Stimulated activated CD4-positive, alpha-beta T cell treated with anti-CD3 and anti-CD28 coated beads, Interleukin-15, amount 100 ng/mL, for 1 hour (primary cell): ENCODE measurements around the gene CEP350.
"Not testable (repeated sequence)": the region's sequence is repeated elsewhere in the genome, so short reads cannot be mapped to it uniquely, and the experiment has no call there.

ENCODE experiments used
- DNase-seq, 2 donors: peaks; one replicate each; pipeline ENCODE4 v3.0.0-alpha.2; 2020; ENCODE audit warnings: low read depth in 1 of 2, low spot score in 1 of 2

Gene CEP350

DNA sequence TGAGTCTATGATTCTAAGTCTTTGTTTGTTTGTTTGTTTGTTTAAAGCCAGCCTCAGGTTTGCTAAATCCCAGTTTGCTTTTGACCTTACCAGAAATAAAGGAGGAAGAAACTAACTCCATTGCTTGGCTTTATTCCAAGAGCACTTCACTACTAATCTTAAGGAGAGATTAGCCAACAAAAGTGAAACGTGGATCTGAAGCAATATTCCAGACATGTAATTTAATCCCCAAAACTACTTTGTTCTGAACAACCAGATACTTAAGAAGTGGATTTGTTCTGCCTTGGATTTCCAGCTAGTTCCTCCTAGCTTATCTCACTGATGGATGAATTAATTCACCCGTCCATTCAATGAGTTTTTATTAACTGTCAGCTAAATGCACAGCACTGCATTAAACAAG is 15.9 kb upstream of the CEP350 start:
- DNase-seq, result no peak

DNA sequence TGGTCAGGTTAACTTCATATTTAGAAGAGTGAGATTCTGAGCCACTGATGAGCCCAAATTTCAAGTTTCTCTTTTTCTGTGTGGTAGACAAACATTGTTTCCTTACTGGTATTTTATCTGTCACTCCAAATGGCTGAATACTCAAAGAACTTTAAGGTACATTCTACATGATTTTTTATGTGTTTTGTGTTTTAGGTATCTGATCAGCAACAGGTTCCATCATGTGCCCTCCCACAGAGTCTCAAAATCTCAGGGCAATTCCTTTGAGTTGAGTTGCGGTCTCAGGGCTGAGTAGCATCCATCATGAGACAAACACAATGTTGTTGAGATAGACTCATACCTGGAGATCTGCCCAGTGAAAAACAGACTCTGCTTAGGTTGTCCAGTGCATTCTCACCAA is 14.7 kb upstream of the CEP350 start:
- DNase-seq, result no peak

DNA sequence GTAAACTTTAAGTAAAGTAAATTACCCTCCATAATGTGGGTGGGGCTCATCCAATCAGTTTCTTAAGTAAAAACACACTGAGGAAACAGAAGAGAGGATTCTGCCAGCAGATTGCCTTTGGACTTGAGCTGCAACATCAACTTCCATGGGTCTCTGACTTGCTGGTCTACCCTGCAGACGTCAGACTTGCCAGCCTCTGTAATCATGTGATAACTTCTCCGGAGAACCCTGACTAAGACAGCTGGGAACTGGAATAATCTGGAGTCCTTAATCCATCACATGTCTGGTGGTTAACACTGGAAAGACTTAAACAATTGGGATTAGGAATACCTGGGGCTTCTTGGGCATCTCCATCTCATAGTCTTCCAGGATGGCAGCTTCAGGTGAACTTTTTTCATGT is 13.2 kb upstream of the CEP350 start:
- no peak for DNase-seq

DNA sequence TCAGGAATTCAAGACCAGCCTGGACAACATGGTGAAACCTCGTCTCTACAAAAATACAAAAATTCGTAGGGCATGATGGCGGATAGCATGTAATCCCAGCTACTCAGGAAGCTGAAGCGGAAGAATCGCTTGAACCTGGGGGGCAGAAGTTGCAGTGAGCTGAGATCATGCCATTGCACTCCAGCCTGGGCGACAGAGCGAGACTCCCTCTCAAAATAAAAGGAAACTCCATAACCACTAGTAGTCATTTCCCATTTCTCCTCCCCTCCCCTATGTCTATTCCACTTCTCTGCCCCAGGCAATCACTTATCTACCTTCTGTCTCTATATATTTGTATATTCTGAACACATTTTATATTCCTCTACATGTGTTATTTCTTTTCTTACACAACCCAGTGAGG is 4.0 kb upstream of the CEP350 start:
- no peak for DNase-seq

DNA sequence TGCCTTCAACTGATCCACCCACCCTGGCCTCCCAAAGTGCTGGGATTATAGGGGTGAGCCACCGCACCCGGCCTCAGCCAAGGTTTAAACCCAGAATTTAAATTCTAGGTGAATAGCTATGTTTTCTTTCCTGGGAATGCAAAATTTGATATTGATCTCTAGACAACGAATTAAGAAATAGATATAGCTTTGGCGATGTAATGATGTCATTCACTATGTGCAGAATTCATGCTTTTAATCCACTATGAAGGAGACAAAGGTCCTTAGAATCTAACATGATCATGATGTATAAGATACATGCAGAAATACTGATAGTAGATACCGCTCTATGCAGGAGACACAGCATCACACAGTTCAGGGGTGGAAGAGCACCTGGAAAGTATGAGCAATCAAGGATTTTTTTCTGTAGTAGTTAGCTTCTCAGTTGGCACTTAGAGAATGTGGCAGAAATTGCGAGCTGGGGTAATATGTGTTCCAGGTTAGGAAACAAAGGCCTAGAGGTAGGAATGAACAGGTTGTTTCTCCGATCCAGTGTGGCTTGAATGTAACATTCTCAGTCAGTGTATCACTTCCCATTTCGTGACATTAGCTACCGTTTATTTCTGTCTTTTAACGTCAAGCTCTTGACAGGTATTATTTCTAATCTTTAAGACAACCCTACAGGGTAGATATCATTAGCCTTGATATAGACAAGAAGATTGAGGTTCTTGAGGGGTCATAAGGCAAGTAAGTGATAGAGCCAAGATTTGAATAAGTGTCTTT is 3.0 kb upstream of the CEP350 start:
- DNase-seq, result no peak

DNA sequence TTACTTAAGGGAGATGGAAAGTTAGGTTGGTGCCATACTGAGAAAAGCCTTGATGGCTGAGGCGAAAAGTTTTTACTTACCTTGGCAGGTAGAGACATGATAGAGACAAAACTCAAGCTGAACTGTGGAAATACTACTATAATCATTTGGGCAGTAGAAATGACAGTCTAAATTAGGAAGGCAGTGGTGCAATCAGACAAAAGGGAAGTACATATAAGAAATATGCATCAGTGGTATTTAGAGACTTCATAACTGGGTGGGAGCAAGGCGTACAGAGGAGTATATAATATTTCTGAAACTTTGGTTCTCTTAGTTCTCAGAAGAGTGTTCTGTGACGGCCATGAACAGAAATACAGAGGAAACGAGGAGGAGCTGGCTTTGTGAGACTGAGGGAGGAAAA is 2.4 kb upstream of the CEP350 start:
- no peak for DNase-seq

DNA sequence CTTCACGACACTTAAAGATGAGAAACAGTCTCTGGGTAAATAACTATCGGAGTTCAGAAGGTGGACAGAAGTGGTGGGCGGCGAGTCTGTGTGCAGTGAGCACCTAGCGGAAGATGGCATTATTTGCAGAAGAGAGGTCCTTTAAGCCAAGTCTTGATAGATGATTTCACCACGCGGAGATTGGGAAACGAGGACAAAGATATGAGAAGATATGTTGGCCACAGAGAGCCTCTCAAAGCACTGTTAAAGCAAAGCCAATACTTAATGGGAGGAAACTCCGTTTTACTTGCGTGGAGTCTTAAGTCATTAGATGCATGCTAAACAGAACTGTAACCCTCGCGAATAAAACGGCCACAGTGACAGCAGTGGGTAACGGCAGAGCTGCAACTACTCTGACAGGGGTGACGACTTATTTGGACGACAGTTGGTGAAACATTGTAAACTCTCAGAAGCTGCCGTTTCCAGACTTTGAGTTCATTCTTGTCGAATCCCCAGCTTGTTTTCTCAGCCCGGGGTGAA is 577 bp upstream of the CEP350 start:
- DNase-seq, result no peak

DNA sequence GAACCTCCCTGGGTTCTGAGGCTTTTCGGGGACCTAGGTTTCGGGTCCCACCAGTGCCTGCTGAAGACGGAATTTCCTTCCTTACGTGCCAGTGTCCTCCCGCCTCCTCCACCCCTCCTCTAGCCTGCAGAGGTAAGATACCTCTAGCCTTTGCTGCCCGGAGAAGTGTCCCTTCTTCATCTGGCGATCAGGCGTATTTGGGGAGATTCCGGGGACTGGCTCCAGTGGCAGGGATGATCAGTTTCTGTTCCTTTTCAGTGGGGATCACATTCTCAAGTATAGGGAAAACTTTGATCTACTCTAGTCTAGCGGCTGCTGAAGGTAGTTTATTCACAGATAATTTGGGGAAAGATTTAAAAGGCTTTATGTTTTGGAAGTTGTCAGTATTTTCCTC is 674 bp downstream of the CEP350 start:
- peak in 1 of 2 donors; percentile 8 for DNase-seq

DNA sequence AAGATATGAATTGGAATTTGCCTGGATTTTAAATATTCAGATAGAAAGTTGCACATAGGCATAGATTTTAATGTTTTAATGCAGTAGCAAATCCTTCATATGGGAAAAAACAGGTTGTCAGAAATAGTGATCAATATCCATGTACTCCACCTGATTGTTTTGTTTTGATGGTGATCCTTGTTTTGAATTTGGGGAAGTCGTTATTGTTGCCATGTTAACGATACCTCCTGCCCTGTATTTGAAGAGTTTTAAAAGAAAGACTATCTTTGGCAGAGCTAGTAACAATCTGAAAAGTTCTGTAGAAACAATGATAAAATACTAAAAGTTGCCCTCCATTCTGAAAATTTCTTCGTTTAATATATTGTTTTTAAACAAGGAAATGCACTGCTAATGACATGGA is 1.1 kb downstream of the CEP350 start:
- DNase-seq, result no peak

DNA sequence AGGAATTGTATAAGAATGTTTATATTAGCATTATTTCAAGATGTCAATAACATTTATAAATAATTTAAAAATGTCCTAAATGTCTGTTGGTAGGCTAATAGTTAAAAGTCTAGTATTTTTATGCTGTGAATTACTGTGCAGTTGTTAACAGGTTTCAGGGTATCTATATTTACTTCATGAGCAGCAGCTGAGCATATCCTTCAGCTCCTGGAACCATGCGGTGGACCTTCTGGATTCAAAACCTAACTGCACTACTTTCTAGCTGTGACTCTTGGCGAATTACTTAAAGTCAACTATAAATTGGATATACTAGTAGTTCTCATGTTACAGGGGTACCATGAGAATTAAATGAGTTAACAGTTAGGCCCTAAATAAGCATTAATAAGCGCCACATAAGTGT is 3.7 kb downstream of the CEP350 start:
- DNase-seq, result no peak

DNA sequence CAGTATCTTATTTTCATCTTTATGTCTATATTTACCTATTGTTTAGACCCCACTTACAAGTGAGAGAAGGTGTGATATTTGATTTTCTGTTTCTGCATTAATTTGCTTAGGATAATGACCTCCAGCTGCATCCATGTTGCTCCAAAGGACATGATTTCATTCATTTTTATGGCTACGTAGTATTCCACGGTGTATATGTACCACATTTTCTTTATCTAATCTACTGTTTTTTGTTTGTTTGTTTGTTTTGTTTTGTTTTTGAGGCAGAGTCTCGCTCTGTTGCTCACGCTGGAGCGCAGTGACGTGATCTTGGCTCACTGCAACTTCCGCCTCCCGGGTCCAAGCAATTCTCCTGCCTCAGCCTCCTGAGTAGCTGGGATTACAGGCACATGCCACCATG is 7.6 kb downstream of the CEP350 start:
- not testable (repeated sequence) for DNase-seq

DNA sequence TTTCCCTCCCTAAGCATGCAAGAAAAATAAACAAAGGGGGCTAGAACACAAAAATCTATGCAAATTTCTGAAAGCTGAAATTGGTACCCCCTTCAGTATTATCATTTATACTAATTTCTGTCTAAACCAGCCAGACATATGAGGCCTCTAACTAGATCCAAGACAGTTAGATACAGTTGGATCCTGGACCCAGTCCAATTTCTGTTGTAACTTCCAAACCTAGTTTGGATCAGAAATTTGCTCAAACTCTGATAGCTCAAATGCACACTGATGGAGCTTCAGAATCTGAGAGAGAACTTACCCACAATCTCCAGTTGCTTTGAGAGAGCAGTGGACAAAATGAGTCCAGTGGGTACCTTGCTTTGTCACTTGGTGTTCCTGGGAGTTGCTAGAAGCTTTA is 11.9 kb downstream of the CEP350 start:
- no peak for DNase-seq

DNA sequence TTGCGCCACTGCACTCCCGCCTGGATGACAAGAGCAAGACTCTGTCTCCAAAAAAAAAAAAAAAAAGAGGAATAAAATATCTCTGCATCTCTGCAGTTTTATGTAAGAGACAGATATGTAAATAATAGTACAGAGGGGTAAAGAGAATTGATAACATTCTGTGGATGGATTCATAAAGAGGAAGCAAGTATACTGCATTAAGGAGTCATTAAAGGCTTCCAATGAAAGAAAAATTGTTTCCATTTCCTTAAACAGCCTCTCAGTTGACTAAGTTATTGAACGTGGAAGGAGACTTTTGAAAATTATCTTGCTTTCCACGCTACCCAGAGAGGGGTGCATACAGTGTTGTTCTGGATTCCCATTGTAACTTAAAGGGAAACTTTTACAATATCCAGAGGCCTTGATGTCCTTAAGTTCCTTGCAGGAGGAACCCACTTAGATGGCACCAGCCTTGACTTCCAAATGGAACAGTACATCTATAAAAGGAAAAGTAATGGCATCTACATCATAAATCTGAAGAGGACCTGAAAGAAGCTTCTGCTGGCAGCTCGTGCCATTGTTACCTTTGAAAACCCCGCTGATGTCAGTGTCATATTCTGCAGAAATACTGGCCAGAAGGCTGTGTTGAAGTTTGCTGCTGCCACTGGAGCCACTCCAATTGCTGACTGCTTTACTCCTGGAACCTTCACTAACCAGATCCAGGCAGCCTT is 13.8 kb downstream of the CEP350 start:
- no peak for DNase-seq

DNA sequence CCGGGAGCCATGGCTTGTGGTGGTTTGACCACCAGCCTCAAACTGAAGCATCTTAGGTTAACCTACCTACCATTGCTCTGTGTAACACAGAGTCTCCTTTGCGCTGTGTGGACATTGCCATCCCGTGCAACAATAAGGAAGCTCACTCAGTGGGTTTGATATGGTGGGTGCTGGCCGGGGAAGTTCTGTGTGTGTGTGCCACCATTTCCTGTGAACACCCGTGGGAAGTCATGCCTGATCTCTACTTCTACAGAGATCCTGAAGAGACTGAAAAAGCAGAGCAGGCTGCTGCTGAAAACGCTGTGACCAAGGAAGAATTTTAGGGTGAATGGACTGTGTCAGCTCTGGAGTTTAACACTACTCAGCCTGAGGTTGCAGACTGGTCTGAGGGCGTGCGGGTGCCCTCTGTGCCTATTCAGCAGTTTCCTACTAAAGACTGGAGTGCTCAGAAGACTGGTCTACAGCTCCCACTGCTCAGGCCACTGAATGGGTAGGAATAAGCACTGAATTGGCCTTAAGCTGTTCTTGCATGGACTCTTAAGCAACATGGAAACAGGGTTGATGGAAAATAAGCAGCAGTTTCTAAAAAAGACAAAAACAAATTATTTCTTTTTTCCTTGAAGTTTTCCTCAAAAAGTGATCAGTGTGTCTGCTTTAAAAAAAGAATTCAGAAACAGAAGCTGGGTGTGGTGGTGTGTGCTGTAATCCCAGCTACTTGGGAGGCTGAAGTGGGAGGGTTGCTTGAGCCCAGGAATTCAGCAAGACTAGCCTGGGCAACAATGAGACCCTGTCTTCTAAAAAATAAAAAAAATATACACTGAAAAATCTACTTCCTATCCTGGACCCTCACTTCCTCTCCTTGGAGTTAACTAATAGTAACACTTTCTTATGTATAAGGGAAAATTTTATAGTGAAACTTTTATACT is 14.6 kb downstream of the CEP350 start:
- DNase-seq, result no peak

DNA sequence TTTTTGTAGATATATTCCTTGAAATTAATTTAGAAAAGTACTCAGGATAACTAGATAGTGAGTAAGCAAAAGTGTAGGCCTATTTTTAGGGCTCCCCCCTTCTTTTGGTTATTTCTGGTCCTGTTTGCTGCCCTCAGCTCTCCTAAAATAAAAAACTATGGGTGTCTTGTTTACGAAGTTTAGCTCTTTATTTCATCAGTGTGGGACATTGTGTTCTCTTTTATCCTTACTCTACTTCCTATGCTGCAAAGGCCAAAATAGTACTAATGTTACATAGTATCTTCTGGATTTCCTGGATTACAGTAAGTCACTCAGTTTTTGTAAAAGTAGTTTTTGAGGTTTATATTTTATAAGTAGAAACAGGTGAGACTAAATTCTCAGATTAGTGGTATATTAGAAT is 15.4 kb downstream of the CEP350 start:
- no peak for DNase-seq

DNA sequence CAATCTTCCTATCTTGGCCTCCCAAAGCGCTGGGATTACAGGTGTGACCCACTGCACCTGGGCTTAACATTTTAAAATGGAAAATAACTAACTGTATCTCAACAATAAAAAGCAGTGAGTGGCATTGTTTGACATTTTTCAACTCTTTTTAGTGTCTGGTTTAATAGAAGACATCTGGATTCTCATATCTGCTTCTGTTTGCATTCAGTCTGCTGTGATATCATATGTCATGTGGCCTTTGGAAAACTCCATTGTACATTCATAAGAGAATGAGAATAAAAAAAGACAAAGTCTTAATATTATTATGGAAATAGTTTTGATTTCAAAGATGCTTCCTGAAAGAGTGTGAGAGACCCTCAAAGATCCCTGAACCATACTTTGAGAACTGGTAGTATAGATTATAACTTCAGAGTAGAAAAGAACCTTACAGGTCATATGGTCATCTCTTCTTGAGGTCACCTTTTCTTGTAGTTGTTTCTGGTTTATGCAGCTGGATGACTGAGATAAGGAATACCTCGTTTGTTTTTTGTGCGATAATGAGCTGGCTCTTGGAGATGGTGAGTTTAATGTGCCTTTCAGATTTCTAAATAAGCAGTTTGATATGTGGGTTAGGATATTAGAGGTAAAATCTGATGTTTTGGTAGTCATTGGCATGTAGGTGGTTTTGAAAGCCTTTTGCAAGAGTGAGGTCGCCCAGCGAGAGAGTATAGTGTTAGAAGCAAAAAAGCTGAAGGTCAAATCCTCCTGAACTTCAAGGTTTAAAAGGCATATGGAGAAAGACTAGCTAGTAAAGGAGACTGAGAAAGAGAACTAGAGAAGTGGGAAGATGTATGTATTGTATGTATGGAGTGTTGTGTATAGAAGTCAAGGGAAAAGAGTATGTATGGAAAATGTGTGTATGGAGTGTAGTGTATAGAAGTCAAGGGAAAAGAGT is 17.2 kb downstream of the CEP350 start:
- no peak for DNase-seq

DNA sequence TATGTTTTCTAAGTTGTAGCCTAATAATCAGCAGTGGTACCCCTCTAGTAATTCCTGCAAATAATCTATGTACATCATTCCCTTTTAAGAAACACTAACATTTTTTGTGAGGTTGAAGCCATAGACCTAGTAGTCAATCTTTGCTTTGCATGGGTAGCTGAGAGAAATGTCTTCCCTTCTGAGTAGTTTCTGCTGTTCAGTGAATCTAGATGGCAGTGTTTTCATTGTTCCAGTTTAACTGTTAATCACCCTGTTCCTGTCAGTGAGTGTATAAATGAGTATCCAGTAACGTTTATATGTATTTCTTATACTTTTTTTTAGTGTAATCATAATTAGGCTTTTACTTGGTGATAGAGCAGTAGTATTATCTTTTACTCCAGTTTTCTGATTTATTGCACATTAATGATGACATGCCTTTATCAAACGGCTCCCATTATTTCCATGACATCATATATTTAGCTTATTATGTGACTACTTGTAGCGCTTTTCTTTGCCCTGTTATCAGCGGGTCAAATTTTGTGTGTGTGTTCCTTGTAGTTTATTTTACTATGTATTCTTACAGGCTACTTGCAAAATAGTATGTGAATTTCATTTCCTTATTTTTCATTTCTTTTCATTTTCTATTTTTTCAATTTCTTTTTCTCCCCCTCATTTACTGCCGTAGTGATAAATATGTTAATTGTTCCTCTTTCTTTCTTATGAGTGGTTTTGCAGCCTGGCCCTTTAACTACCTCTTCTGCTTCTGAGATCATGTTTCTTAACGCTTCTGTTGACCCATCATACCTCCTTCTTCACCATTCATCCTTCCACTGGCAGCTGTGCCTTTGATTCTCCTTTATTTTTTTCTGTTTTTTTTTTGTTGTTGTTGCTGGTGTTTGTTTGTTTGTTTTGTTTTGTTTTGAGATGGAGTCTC is 18.8 kb downstream of the CEP350 start:
- no peak for DNase-seq

DNA sequence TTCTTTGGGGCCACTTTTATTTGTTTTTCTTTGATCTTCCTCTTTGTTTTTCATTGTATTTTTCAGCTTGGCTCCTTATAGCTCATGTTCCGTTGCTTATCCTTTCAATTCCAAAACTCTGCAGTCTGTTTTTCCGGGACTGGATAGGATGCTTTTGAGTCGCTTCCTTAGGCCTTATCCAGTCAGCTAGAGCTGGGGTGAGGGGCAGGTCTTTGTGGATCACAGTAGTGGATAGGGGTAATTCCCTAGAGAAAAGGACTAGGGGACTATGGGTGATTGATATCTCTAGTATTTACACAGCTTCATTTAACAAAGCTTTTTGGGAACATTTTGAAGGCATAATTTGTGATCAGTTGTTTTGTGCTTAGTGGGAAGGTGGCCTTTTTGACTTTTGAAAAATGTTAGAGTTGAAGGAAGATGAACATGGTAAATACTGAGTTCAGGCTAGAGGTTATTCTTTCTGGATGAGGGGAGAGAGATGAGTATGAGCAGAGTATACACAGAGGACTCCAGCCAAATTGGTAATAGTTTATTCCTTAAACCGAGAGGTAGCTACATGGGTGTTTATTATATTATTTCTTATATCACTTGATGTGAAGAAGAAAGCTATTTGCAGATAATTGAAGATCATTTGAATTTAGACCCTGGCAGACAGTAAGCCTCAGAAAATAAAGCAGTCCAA is 22.5 kb downstream of the CEP350 start:
- no peak for DNase-seq
